HEK293T (cell line): ENCODE data around the gene AXDND1.
"Not testable (repeated sequence)": the region's sequence is repeated elsewhere in the genome, so short reads cannot be mapped to it uniquely, and the experiment has no call there.

Source experiments
- BHLHE40 ChIP-seq: fragments of 450-650 bp; IDR thresholded peaks from 2 replicates; pipeline ENCODE4 v1.6.1; 2016; ENCODE audit warnings: mild to moderate bottlenecking, moderate library complexity, borderline replicate concordance
- CTBP1 ChIP-seq: fragments of 450-650 bp; IDR thresholded peaks from 2 replicates; pipeline ENCODE4 v1.6.1; 2016; ENCODE audit warnings: borderline replicate concordance
- ELF4 ChIP-seq: fragments of 450-650 bp; IDR thresholded peaks from 2 replicates; pipeline ENCODE4 v1.6.1; 2017; ENCODE audit warnings: antibody characterized with exemption
- FOXA1 ChIP-seq: fragments of 450-650 bp; IDR thresholded peaks from 2 replicates; pipeline ENCODE4 v1.6.1; 2016; ENCODE audit warnings: mild to moderate bottlenecking
- FOXK2 ChIP-seq: fragments of 450-650 bp; IDR thresholded peaks from 2 replicates; pipeline ENCODE4 v1.6.1; 2016; ENCODE audit warnings: mild to moderate bottlenecking
- FOXM1 ChIP-seq: fragments of 450-650 bp; IDR thresholded peaks from 2 replicates; pipeline ENCODE4 v1.6.1; 2017; ENCODE audit warnings: mild to moderate bottlenecking, borderline replicate concordance
- SP1 ChIP-seq: fragments of 450-650 bp; IDR thresholded peaks from 2 replicates; pipeline ENCODE4 v1.6.1; 2017
- SUZ12 ChIP-seq: fragments of 450-650 bp; IDR thresholded peaks from 2 replicates; pipeline ENCODE4 v1.6.1; 2016; ENCODE audit warnings: mild to moderate bottlenecking

DNA sequence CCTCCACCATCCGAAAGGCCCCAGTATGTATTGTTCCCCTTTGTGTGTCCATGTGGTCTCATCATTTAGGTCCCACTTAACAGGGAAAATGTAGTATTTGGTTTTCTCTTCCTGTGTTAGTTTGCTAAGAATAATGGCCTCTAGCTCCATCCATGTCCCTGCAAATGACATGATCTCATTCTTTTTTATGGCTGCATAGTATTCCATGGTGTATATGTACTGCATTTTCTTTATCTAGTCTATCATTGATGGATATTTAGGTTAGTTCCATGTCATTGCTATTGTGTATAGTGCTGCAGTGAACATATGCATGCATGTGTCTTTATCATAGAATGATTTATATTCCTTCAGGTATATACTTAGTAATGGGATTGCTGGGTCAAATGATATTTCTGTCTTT is 152.8 kb downstream of the AXDND1 start:
- TF ChIP-seq ELF4, FOXM1, SP1, CTBP1, SUZ12, FOXK2, BHLHE40, FOXA1: not testable (repeated sequence)
